ENCODE results near the gene MEF2D. TPM values are rescaled to one million over a fixed set of nuclear protein-coding genes. Genes with fewer than 3 reads are reported as not detected.

The MEF2D gene
- total and polyA plus RNA-seq, 2 donors (not counting 1 experiment from before 2014, with no cell fraction given) = 65.6 to 128 TPM

DNA sequence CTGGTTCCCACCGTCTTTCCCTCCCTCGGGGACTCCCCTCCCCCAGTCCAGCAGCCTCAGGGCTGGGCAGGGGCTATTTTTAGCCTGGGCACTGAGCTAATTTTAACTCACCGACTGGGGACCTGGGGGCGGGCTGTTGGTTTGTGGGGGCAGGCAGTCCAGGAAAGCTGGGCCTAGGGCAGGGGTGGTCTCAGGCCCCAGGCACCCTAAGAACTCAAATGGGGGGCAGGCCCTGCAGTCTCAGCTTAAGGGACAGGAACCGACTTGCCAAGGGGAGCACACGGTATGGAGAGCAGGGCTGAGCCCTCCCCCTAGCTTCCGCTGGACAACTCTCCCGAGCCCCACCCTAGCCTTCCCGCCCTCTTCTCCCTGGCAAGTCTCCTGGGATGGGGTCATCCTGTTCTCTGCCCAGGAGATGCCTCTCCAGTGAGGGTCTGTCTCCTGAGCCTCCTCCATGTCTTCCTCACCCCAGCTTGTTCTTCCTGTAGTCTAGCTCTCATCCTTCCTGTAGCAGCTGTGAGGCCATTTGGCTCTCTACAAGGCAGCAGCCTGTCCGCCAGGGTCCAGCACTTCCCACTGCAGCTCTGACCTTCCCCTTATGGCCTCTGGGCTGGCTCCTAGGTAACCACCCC is 10.1 kb downstream of the MEF2D start:
- Histone ChIP-seq H4K20me1 (ENCODE audit: control insufficient read depth, insufficient read depth, low read length, poor library complexity, severe bottlenecking) (peaks cover 99% of the 10 kb centered on the region), H3K4me2 (replicated peaks; ENCODE audit: low read depth, low read length, poor library complexity, severe bottlenecking) (peak overlapping the region; percentile 79), H2AFZ (ENCODE audit: insufficient read depth, low read depth, low read length, poor library complexity, severe bottlenecking) (no peak overlapping the region), H3K79me2 (ENCODE audit: control insufficient read depth, insufficient read depth, low read length) (peaks cover 100% of the 10 kb centered on the region), H3K9me3 (ENCODE audit: control extremely low read depth in 1 of 3, control insufficient read depth in 2 of 3, insufficient read depth in 1 of 3, low read length in 2 of 3) (no peaks in the 10 kb centered on the region), H3K4me3 (ENCODE audit: control extremely low read depth in 1 of 5, extremely low read depth in 1 of 5, insufficient read depth in 1 of 5, low read depth in 2 of 5, low read length in 4 of 5) (peak overlapping the region in 2 of 5 experiments; percentile 26 to 41), H3K4me1 (ENCODE audit: control insufficient read depth in 2 of 2, insufficient read depth in 2 of 2, low read length in 2 of 2) (peaks cover 95 to 96% of the 10 kb centered on the region in 2 donors), H3K9ac (ENCODE audit: low read length) (peak overlapping the region; percentile 59), H3K36me3 (replicated peaks in 1 of 2; ENCODE audit: control extremely low read depth in 1 of 2, control insufficient read depth in 1 of 2, extremely low read depth in 1 of 2, insufficient read depth in 2 of 2, low read length in 1 of 2) (peaks cover 0 to 17% of the 10 kb centered on the region in 2 experiments), H3K27ac (ENCODE audit: low read length in 2 of 2) (peak overlapping the region; percentile 75 to 94), H3K27me3 (replicated peaks in 1 of 4; ENCODE audit: control extremely low read depth in 1 of 4, control insufficient read depth in 3 of 4, insufficient read depth in 4 of 4, low read length in 3 of 4) (no peaks in the 10 kb centered on the region)
- Mint-ChIP-seq H3K27ac (peak overlapping the region; percentile 92), H3K4me1 (peaks cover 95% of the 10 kb centered on the region), H3K4me3 (peak overlapping the region; percentile 90), H3K27me3 (no peaks in the 10 kb centered on the region), H3K9me3 (ENCODE audit: insufficient read depth) (no peaks in the 10 kb centered on the region)
- TF ChIP-seq, protein P1, sequence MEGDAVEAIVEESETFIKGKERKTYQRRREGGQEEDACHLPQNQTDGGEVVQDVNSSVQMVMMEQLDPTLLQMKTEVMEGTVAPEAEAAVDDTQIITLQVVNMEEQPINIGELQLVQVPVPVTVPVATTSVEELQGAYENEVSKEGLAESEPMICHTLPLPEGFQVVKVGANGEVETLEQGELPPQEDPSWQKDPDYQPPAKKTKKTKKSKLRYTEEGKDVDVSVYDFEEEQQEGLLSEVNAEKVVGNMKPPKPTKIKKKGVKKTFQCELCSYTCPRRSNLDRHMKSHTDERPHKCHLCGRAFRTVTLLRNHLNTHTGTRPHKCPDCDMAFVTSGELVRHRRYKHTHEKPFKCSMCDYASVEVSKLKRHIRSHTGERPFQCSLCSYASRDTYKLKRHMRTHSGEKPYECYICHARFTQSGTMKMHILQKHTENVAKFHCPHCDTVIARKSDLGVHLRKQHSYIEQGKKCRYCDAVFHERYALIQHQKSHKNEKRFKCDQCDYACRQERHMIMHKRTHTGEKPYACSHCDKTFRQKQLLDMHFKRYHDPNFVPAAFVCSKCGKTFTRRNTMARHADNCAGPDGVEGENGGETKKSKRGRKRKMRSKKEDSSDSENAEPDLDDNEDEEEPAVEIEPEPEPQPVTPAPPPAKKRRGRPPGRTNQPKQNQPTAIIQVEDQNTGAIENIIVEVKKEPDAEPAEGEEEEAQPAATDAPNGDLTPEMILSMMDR (IDR thresholded peaks at IDR 0.05) = no peak
- TF ChIP-seq EZH2 (IDR thresholded peaks at IDR 0.05; ENCODE audit: borderline replicate concordance, insufficient read depth, low read depth, low read length, poor library complexity, severe bottlenecking) = no peak
- DNase-seq = no peak
- CTCF ChIA-PET = interaction anchor here (0.6 to 15.5 kb wide), 5 partner anchors 8 to 113 kb away, joined by 3 to 383 read pairs (median 6); partner anchors contain the start of gene MEF2D
- POLR2A ChIA-PET = interaction anchor here (0.7 to 11.9 kb wide), 5 partner anchors 9 to 335 kb away, joined by 6 to 193 read pairs (median 10); partner anchors contain the start of gene MEF2D
- ATAC-seq (ENCODE audit: low read depth) = no peak
- intact Hi-C loops (cut with micrococcal nuclease) = no loop called here
- 14% methylated on average over 7 of the region's 10 CpGs for WGBS (ENCODE audit: insufficient coverage)

DNA sequence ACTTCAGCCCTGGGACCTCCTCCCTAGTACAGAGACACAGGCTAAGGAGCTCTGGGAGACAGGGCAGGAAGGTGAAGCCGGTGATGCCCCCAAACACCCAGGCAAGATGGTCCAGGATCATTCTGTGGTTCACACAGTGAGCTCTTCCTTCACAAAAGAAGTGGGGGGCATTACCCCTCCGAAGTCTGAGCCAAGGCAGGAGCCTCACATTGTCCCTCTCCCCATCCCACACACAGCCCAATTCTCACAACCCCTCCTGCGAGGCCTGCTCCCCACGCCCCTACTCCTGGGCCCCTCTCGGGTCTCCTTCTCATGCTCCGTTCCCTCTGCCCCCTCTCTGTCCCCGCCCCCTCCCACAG is 10.7 kb downstream of the MEF2D start:
- DNase-seq (no peak), ATAC-seq (ENCODE audit: low read depth) (no peak)
- no peak for TF ChIP-seq EZH2 (IDR thresholded peaks at IDR 0.05; ENCODE audit: borderline replicate concordance, insufficient read depth, low read depth, low read length, poor library complexity, severe bottlenecking)
- TF ChIP-seq, protein P1 (IDR thresholded peaks at IDR 0.05) = no peak
- Histone ChIP-seq H3K4me3 (ENCODE audit: control extremely low read depth in 1 of 5, extremely low read depth in 1 of 5, insufficient read depth in 1 of 5, low read depth in 2 of 5, low read length in 4 of 5) (peak overlapping the region in 1 of 5 experiments; percentile 41), H4K20me1 (ENCODE audit: control insufficient read depth, insufficient read depth, low read length, poor library complexity, severe bottlenecking) (peaks cover 99% of the 10 kb centered on the region), H3K9ac (ENCODE audit: low read length) (peak overlapping the region; percentile 59), H3K9me3 (ENCODE audit: control extremely low read depth in 1 of 3, control insufficient read depth in 2 of 3, insufficient read depth in 1 of 3, low read length in 2 of 3) (no peaks in the 10 kb centered on the region), H3K27me3 (replicated peaks in 1 of 4; ENCODE audit: control extremely low read depth in 1 of 4, control insufficient read depth in 3 of 4, insufficient read depth in 4 of 4, low read length in 3 of 4) (no peaks in the 10 kb centered on the region), H3K79me2 (ENCODE audit: control insufficient read depth, insufficient read depth, low read length) (peaks cover 100% of the 10 kb centered on the region), H2AFZ (ENCODE audit: insufficient read depth, low read depth, low read length, poor library complexity, severe bottlenecking) (no peak overlapping the region), H3K4me1 (ENCODE audit: control insufficient read depth in 2 of 2, insufficient read depth in 2 of 2, low read length in 2 of 2) (peaks cover 89 to 93% of the 10 kb centered on the region in 2 donors), H3K4me2 (replicated peaks; ENCODE audit: low read depth, low read length, poor library complexity, severe bottlenecking) (peak overlapping the region; percentile 79), H3K36me3 (replicated peaks in 1 of 2; ENCODE audit: control extremely low read depth in 1 of 2, control insufficient read depth in 1 of 2, extremely low read depth in 1 of 2, insufficient read depth in 2 of 2, low read length in 1 of 2) (peaks cover 0 to 11% of the 10 kb centered on the region in 2 experiments), H3K27ac (ENCODE audit: low read length in 2 of 2) (peak overlapping the region; percentile 72 to 94)
- POLR2A ChIA-PET = interaction anchor here (0.7 to 11.9 kb wide), 3 partner anchors 12 to 335 kb away, joined by 6 to 193 read pairs (median 10); partner anchors contain the start of gene MEF2D
- no peaks in the 10 kb centered on the region for H3K27me3 Mint-ChIP-seq
- peaks cover 91% of the 10 kb centered on the region for H3K4me1 Mint-ChIP-seq
- H3K4me3 Mint-ChIP-seq = peak overlapping the region; percentile 90
- WGBS (ENCODE audit: insufficient coverage) = 12% methylated on average over 6 of the region's 7 CpGs
- intact Hi-C loops (cut with micrococcal nuclease) = loop anchor here (5.0 kb wide), 1 partner anchor 32 kb away; no protein-coding TSS in a partner anchor
- peak overlapping the region; percentile 92 for H3K27ac Mint-ChIP-seq
- H3K9me3 Mint-ChIP-seq (ENCODE audit: insufficient read depth) = no peaks in the 10 kb centered on the region
- CTCF ChIA-PET = interaction anchor here (1.5 to 15.5 kb wide), 5 partner anchors 8 to 114 kb away, joined by 4 to 383 read pairs (median 6); partner anchors contain the start of gene MEF2D
